Pulmonary artery endothelial cell (primary cell): ENCODE data around the gene TPO. TPM values are rescaled to one million over a fixed set of nuclear protein-coding genes. Genes with fewer than 3 reads are reported as not detected.
"Not testable (repeated sequence)": the region's sequence is repeated elsewhere in the genome, so short reads cannot be mapped to it uniquely, and the experiment has no call there.

ENCODE experiments used
- DNase-seq: peaks from one replicate; pipeline ENCODE4 v3.0.0-alpha.2; 2011; ENCODE audit warnings: low read depth, low spot score
- total RNA-seq: library from RNA; depleted of rRNA; stranded (reverse); fragments of >200 nt; gene quantifications from 2 replicates; pipeline ENCODE4 v1.2.3, GENCODE V29; 2014

The TPO gene
- total RNA-seq, 1 donor from 2014 or later: not detected

GRCh38 chr2:1405124-1405523 is 8.1 kb upstream of the TPO start:
- no peak for DNase-seq

- DNase-seq: no peak
These were observed 7.3 kb upstream of the TPO start for GRCh38 chr2:1405967-1406366.

- DNase-seq: no peak
These were observed 6.8 kb upstream of the TPO start for GRCh38 chr2:1406434-1406833.

GRCh38 chr2:1407950-1408675 is 5.2 kb upstream of the TPO start:
- no peak for DNase-seq

GRCh38 chr2:1414121-1414520 is 858 bp downstream of the TPO start:
- DNase-seq: no peak

GRCh38 chr2:1414901-1415300 is 1.6 kb downstream of the TPO start:
- not testable (repeated sequence) for DNase-seq

- no peak for DNase-seq
These were observed 2.2 kb downstream of the TPO start for GRCh38 chr2:1415501-1415900.

GRCh38 chr2:1418566-1418965 is 5.3 kb downstream of the TPO start:
- DNase-seq: no peak

- no peak for DNase-seq
These were observed 7.7 kb downstream of the TPO start for GRCh38 chr2:1420746-1421480.

GRCh38 chr2:1421731-1422130 is 8.5 kb downstream of the TPO start:
- no peak for DNase-seq

- DNase-seq: no peak
These were observed 8.9 kb downstream of the TPO start for GRCh38 chr2:1422131-1422530.

GRCh38 chr2:1422716-1423285 is 9.5 kb downstream of the TPO start:
- no peak for DNase-seq

- DNase-seq: no peak
These were observed 13.8 kb downstream of the TPO start for GRCh38 chr2:1427086-1427485.

GRCh38 chr2:1429895-1430294 is 16.6 kb downstream of the TPO start:
- DNase-seq: no peak

- no peak for DNase-seq
These were observed 17.2 kb downstream of the TPO start for GRCh38 chr2:1430491-1430890.

GRCh38 chr2:1431886-1432400 is 18.7 kb downstream of the TPO start:
- no peak for DNase-seq

GRCh38 chr2:1432726-1433125 is 19.5 kb downstream of the TPO start:
- DNase-seq: no peak

GRCh38 chr2:1436369-1436768 is 23.1 kb downstream of the TPO start:
- DNase-seq: no peak

- DNase-seq: no peak
These were observed 23.8 kb downstream of the TPO start for GRCh38 chr2:1437101-1437500.

GRCh38 chr2:1437537-1437936 is 24.3 kb downstream of the TPO start:
- DNase-seq: no peak

GRCh38 chr2:1438972-1439371 is 25.7 kb downstream of the TPO start:
- no peak for DNase-seq

- DNase-seq: no peak
These were observed 27.3 kb downstream of the TPO start for GRCh38 chr2:1440581-1440980.

GRCh38 chr2:1446301-1446700 is 33.0 kb downstream of the TPO start:
- DNase-seq: no peak
